Left hindlimb (tissue), 1 donor: ENCODE measurements around the gene ADK.
"Not testable (repeated sequence)": the region's sequence is repeated elsewhere in the genome, so short reads cannot be mapped to it uniquely, and the experiment has no call there.

Experiments
- DNase-seq: peaks from one replicate; pipeline ENCODE4 v3.0.0-alpha.2; 2018

ADK gene

GRCh38 chr10:74244097-74244685 is 93.2 kb downstream of the ADK start:
- DNase-seq: no peak

GRCh38 chr10:74244807-74245206 is 93.8 kb downstream of the ADK start:
- DNase-seq: no peak

GRCh38 chr10:74246495-74246894 is 95.5 kb downstream of the ADK start:
- no peak for DNase-seq

GRCh38 chr10:74249865-74250264 is 98.8 kb downstream of the ADK start:
- no peak for DNase-seq

GRCh38 chr10:74255214-74255613 is 104.2 kb downstream of the ADK start:
- DNase-seq: no peak

GRCh38 chr10:74255888-74256357 is 104.9 kb downstream of the ADK start:
- DNase-seq: no peak

- no peak for DNase-seq
Measured at GRCh38 chr10:74262856-74263255, 111.8 kb downstream of the ADK start.

GRCh38 chr10:74263996-74264395 is 113.0 kb downstream of the ADK start:
- no peak for DNase-seq

GRCh38 chr10:74272288-74272687 is 121.3 kb downstream of the ADK start:
- no peak for DNase-seq

- DNase-seq: no peak
Measured at GRCh38 chr10:74275755-74276290, 124.8 kb downstream of the ADK start.

GRCh38 chr10:74276416-74276815 is 125.4 kb downstream of the ADK start:
- no peak for DNase-seq

GRCh38 chr10:74282151-74282847 is 131.3 kb downstream of the ADK start:
- no peak for DNase-seq

GRCh38 chr10:74282848-74283210 is 131.8 kb downstream of the ADK start:
- DNase-seq: no peak

- no peak for DNase-seq
Measured at GRCh38 chr10:74289188-74289587, 138.2 kb downstream of the ADK start.

GRCh38 chr10:74289951-74290350 is 138.9 kb downstream of the ADK start:
- no peak for DNase-seq

GRCh38 chr10:74290708-74291107 is 139.7 kb downstream of the ADK start:
- no peak for DNase-seq

GRCh38 chr10:74292871-74293427 is 141.9 kb downstream of the ADK start:
- no peak for DNase-seq

- no peak for DNase-seq
Measured at GRCh38 chr10:74293686-74294371, 142.8 kb downstream of the ADK start.

- DNase-seq: no peak
Measured at GRCh38 chr10:74297389-74298080, 146.5 kb downstream of the ADK start.

- not testable (repeated sequence) for DNase-seq
Measured at GRCh38 chr10:74300074-74300621, 149.1 kb downstream of the ADK start.

- no peak for DNase-seq
Measured at GRCh38 chr10:74300666-74301065, 149.6 kb downstream of the ADK start.

GRCh38 chr10:74305730-74306129 is 154.7 kb downstream of the ADK start:
- no peak for DNase-seq
